ENCODE data around the gene PLEKHM3.

GRCh38 chr2:207935121-207935990 is 90.0 kb downstream of the PLEKHM3 start:
- TF ChIP-seq CTCF (IDR thresholded peaks at IDR 0.05) (no peak), POLR2A (IDR thresholded peaks at IDR 0.05) (no peak)
